Head of caudate nucleus (tissue), 42 donors: ENCODE results near the gene SHANK3.
"Not testable (repeated sequence)": the region's sequence is repeated elsewhere in the genome, so short reads cannot be mapped to it uniquely, and the experiment has no call there.

ENCODE experiments used
- DNase-seq, 42 donors: peaks; one replicate each; pipeline versions ENCODE4 v3.0.0 to v3.0.0-alpha.2; 2020 to 2021; ENCODE audit warnings: mixed read lengths in 7 of 42
- intact Hi-C: fragments of 100-400 bp; cut with DNase I; formaldehyde crosslinking; loops from one replicate; pipeline ENCODE4 v1.15.0; 2022

SHANK3 gene

DNA sequence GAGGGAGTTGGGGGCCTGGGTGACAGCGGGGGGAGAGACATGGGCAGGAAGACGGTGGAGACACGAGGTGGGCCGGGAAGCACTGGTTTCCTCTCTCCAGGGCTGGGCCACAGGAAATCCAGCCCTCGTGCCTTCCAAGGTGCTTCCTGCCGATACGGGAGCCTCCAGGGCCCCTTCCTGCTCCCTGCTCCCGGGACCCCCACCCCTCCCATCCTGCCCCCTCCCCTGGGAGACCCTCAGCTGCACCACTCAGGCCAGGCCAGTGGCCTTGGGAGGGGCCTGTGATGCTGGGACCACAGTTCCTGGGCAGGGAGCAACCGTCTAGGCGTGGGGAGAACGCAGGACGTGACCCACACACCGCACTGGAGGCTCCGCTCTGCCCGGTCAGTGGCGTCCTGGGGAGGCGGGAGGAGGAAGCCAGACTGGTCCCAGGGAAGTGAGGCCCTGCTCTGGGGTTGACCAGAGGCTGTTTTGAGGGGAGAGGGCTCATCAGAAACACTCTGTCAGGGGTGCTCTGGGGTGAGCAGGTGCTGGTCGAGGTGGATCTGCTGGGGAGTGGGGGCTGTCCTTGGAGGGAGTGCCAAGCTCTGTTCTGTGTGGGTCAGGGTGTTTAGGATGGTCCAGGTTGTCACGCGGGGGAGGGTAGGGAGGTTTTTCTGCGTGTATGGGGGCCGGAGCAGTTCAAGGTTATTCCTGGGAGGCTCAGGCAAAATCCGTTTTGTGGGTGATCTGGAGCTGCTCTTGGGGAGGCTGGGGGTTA, at the start of gene SHANK3:
Gene SHANK3 (plus strand): TSS at position 353 of the 760 bp plus-strand sequence.
- intact Hi-C loops, result no loop called here
- peak in 4 of 42 donors; percentile 24 to 41 (median 32) for DNase-seq

DNA sequence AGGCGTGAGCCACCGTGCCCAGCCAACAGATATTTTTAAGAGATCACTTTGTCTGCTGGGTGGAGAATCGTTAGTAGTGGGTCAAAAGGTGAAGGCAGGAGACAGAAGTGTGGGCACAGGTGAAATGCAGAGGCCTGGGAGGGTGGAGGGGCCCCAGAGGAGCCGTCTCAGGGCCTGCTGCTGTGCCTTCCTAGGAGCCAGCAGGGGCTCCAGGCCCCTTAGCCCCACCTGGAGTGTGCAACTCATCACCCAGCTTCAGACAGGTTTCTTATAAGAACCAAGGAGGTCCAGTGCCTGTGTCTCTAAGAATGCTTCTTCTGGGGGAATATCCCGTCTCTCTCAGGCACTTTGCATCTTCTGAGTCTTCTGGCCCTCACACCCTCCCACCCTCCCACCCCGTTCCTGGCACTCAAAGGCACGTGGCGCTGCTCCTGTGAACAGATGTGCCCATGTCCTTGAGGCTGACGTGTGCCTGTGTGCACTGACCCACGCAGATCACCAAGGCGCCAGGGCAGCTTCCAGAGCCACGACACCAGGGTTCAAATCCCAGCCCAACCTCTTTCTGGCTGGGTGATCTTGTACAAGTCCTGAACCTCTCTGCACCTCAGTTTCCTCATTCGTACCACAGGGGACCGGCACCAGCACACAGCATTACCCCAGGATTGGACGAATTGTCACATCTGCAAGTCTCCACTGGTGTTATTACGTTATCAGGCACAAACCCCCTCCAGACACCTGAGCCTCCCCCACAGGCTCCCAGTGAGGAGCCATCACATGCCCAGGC, 48.1 kb upstream of the SHANK3 start:
- intact Hi-C loops, result no loop called here

DNA sequence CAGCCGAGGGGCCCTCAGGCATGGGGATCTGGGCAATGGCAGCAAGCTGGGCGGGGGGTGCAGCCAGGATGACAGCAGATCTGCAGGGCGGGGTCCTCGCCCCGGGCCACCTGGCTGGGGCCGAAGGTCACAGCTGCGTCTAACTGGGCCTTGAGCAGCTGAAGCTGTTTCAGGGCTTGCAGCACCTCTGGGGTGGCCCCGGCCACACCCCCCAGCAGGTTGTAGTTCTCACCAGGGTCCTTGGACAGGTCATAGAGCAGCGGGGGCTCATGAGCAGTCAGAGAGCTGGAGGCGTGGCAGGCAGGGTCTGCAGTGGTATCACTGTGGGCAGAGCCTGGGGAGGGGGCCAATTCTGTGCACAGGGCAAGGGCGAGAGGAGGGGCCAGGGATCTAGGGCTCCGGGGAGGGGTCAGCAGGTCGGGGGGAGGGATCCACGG, 47.5 kb upstream of the SHANK3 start:
- intact Hi-C loops, result no loop called here
- peak in 3 of 42 donors; percentile 9 to 19 (median 15) for DNase-seq

More for the DNA sequence above, 48.1 kb upstream of the SHANK3 start:
- peak in 3 of 42 donors; percentile 11 to 24 (median 14) for DNase-seq

DNA sequence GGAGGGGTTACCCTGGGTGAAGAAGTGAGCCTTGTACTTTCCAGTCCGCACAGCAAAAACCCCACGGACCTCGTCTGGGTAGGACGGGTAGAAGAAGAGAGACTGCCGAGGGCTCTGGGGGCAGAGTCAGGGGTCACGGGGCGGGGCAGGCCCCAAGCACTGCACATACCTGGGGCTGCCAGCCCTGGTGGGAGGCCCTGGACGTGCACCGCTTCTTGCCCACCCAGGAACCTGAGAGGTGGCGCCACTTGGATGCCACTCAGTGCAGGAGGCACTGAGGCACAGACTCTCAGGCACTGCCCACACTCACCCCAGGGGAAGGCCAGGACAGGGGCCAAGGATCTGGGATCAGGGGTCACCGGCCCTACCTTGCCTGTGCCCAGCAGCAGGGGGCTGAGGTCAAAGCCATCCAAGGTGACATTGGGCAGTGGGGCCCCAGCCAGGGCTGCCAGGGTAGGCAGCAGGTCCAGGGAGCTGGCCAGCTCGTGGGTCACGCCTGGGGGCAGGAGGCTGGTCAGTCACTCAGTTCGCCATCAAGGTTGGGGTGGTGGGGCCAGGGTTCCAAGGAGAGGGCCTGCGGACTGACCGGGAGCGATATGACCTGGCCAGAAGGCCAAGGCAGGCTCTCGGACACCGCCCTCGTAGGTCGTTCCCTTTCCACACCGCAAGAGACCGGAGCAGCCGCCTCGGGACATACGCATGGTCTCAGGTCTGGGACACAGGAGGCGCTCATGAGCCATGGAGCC, 46.9 kb upstream of the SHANK3 start:
- intact Hi-C loops, result no loop called here

DNA sequence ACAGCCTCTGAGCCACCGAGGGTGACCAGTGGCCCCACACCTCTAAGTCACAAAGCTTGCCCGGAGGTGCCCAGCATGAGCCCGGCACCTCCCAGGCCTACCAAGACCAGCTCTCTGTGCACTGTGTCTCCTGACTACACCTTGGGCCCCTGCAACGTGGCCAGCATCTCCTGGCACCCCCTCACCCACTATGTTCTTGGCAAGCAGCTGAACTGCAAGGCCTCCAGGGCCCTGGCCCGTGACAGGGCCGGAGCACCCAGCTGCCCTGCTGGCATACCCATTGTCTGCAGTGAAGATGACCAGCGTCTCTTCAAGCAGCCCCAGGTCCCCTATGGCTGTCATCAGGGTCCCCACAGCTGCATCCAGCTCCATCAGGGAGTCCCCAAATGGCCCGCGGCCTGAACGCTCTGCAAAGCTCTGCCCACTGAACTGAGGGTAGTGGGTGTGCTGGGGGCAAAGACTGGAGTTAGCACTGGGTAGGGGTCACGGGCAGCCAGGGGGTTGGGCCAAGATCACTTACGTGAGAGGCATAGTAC, 46.2 kb upstream of the SHANK3 start:
- DNase-seq, result peak in 3 of 42 donors; percentile 3 to 37 (median 10)
- intact Hi-C loops, result no loop called here

More for the DNA sequence above, 46.9 kb upstream of the SHANK3 start:
- DNase-seq, result peak in 5 of 42 donors; percentile 11 to 37 (median 26)

DNA sequence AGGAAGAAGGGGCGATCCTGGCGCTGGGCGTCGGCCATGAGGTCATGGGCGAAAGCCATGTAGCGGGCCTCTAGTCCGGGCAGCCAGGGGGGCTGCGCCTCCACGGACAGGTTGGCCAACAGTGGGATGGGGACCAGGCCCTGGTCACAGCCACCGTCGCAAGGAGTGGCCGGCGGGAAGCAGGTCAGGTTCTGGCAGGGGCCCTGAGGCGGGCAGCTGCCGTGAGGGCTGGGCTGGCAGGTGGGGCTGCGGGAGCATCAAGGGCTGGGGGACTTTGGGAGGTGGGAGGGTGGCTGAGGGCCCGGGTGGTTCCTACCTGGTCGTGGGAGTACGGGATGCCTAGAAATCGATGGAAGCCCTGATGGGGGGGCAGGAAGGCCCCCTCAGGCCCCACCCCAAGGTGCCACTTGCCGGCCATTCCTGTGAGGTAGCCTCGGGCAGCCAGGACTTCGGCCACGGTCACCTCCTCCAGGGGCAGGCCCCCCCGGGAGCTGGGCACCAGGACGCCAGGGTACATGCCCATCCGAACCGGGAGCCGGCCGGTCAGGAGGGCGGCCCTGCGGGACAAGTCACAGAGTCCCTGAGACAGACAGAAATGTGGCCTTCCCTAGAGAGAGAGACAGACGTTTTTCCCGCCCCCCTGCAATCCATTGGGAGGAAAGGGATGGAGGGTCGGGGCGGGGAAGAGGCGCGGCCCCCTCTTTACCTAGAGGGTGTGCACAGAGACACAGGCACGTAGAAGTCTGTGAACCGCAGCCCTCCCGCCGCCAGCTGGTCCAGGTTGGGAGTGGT, 45.6 kb upstream of the SHANK3 start:
- intact Hi-C loops, result no loop called here
- DNase-seq, result peak in 3 of 42 donors; percentile 14 to 42 (median 27)

DNA sequence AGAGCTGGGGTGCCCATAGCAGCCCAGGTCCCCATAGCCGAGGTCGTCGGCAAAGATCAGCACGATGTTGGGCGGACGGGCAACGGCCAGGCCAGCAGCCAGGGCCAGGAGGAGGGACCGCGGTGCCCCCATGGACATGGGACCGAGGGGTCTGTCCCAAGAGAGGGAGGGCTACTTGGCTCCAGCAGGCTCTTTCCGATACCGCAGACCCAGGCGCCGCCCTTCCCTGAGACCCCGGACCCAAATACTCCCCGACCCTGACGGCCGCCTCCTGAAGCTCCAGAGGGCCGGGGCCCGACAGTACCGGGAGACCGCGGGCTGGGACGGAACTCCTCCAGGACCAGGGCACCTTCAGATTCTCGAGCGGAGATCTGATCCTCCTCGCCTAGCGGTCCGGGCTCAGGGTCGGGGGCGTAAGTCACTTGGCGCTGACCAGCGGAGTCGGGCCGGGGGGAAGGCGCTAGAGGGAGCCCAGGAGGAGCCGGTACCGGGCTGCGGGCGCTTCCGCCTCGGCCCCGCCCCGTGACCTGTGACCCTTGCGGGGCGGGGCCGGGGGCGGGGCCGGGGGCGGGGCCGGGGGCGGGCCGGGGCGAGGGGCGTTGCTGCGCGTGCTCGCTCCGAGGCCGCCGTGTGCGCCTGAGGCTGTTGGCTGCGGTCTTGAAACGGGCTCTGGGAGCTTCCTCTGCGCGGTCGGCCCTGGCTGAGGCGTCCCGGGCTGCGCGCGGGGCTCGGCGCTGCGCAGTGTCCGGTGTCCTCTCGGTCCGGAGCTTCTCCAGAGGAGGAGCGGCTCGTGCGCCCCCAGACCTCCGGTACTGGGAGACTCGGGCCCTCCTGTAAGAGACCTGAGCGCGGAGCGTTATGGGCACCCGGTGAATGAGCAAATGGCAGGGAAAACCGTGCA, 44.7 kb upstream of the SHANK3 start, which contains the start of gene ARSA:
Gene ARSA (minus strand): TSS at position 511 of the 901 bp plus-strand sequence. CDS start 373 bp downstream, at position 138.
- intact Hi-C loops, result no loop called here

DNA sequence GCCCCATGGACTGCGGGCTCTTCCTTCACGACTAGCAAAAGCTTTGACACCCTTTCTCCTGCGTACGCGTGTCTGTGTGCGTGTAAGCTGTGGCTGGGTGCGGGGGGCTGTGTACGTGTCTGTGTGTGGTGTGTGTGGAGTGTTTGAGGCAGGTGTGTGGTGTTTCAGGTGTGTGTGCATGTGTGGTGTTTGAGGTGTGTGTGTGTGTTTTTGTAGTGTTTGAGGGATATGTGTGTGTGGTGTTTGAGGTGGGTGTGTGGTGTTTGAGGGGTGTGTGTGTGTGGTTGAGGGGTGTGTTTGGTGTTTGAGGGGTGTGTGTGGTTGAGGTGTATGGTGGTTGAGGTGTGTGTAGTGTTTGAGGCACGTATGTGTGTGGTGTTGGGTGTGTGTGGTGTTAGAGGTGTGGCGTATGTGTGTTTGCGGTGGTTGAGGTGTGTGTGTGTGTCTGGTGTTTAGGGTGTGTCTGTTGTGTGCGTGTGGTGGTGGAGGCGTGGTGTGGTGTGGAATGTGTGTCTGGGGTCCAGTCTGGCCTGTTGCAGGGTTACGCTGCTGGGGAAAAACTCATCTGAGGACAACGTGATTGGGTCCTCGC, 44.0 kb upstream of the SHANK3 start:
- peak in 3 of 42 donors; percentile 11 to 39 (median 29) for DNase-seq
- intact Hi-C loops, result no loop called here

More for the DNA sequence above, 44.7 kb upstream of the SHANK3 start, which contains the start of gene ARSA:
- DNase-seq, result peak; percentile 41 to 94 (median 84)

DNA sequence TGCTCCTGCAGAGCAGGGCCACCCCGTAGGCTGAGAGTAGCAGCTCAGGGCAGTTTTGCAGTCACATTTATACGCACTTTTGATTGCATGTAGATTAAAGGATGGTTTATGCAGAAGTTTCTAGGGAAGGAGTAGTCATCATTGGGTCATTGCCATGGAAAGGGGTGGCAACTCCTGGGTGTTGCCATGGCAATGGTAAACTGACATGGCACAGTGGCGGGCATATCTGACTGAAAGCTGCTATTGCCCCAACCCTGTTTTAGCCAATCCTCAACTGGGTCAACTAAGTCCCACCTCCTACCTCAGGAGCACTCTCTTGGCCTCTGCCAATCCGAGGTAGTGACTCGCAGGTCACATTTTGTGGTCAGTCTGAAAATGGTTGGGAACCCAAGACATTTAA, 42.2 kb upstream of the SHANK3 start:
- intact Hi-C loops, result no loop called here
- peak in 2 of 42 donors; percentile 26 to 39 for DNase-seq

DNA sequence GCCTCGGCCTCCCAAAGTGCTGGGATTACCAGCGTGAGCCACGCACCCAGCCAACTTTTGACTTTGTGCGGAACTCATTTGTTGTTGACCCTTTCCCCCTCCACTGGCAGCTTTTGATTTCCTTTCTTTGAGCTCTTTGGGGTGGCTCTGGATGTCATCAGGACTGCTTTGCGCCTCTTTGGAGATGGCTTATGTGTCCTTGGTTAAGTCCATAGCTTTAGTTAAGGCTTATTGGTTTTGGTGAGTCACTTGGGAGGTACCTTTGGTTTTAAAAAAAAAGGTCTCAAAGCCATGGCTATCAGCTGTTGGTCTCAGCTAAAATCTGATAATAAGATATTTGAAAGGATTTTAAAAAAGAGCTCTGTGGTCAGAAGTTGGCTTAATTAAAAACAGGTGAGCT, 39.5 kb upstream of the SHANK3 start:
- intact Hi-C loops, result no loop called here
- DNase-seq, result no peak

DNA sequence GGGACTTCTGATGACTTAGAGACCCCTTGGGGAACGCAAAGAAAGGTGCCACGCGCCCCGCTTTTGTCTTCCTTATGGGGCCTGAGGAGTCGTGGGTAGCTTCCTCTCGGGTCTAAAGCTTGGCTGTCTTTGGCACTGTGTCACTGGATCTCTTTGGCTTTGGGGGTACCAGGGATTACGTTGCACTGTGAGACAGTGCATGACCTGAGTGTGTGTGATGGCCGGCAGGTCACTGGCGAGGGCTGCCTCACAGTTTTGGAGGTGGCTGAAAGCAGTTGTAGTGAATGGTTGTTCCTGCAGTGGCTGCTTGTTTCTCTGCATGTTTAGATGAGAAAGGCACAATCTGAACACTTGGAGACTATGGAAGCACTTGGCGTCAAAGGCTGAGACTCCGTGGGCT, 38.9 kb upstream of the SHANK3 start:
- DNase-seq, result peak in 2 of 42 donors; percentile 3 to 10
- intact Hi-C loops, result no loop called here

DNA sequence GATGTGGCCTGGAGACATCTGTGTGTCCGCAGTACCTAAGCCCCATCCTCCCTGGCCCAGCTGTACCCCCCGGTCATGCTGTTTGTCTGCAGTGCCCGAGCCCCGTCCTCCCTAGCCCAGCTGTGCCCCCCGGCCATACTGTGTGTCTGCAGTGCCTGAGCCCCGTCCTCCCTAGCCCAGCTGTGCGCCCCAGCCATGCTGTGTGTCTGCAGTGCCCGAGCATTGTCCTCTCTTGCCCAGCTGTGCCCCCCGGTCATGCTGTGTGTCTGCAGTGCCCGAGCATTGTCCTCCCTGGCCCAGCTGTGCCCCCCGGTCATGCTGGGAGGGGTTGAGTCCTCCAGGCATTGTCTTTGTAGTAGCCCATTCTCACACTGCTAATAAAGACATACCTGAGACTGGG, 37.0 kb upstream of the SHANK3 start:
- peak in 2 of 42 donors; percentile 3 to 5 for DNase-seq
- intact Hi-C loops, result no loop called here

DNA sequence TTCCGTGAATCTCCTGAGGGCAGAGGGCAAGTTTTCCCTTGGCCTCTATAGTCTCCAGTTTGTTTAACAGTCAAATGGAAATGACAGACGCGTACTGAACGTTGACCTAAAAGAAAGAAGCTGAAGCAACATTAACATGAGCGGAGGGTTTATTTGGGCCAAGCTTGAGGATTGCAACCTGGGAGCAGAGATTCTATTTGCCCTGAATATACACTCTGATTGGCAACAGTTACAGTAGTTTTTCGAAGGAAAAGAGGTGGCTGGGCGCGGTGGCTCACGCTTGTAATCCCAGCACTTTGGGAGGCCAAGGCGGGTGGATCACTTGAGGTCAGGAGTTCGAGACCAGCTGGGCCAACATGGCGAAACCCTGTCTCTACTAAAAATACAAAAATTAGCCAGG, 32.3 kb upstream of the SHANK3 start:
- intact Hi-C loops, result not testable (repeated sequence)
- peak in 1 of 42 donors; percentile 14 for DNase-seq

DNA sequence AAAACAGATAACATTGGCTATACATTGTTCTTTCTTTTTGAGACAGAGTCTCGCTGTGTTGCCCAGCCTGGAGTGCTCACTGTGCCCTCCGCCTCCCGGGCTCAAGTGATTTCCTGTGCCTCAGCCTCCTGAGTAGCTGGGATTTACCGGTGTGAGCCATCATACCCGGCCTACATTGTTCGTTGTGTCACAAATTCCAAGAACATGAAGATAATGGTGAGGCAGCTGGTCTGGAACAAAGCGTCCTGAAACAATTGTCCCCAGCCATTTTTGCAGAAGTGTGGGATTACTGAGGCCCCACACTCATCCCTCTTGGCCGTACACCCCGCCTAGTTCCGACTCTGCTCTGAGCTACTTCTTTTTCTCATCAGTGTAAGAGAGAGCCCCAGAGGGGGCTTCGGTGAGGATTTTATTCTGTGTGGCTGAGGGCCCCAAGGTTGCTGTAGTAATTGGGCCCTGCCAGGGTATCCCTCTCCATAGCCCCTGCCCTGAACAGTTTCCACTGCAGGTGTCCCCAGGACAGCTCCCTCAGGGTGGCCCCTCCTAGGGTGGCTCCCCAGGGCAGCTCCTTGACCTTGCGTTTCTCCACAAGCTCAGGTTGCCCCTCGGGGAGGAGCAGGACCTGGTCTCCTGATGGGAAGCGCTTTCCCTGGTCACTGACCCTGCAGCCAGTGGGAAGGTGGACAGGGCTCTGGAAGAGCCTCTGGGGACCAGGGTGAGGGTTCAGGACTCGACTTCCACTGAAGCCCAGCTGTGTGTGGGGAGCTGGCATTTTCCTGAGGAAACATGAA, 31.6 kb upstream of the SHANK3 start:
- intact Hi-C loops, result no loop called here
- peak in 2 of 42 donors; percentile 7 to 11 for DNase-seq

DNA sequence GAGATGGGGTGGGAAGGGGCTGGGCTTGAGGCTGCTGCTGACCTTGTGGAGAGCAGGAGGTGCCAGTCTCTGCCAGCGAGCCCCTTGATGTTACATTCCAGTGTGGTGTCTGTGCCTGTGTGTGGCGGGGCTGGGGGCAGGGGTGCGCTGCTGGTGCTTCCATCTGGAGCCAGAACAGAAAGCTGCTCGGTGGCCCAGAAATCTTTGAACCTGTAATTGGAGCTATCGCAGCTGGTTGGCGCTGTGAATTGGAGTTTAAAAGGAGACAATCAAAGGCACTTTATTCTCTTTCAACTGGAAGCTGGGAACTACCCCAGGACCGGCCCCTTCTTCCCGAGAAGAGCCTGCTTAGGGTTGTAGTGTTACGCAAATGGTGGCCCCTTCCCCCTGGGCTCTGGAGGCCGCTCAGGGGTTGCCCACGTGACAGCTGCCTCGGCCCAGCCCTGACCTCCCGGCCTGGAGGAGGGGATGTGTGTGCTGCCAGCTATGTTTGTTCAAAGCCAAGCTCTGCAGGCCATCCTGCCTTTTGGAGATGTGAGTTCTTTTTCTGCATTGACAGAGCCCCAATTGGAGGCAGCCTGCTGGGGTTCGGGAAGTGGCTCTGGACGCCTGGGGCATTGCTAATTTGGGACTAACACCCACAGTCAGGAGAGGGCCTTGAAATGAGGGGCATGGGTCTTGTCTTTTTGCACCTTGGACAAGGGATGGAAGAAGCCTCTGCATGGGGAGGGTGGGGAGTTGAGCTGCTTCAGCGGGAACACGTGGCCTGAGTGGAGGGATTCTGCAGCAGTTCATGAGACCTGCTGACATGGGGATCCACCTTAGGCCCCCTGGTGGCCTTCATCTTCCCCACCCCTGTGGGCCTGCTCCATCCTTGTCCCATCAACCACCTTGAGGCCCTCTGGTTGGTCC, 30.7 kb upstream of the SHANK3 start:
- intact Hi-C loops, result no loop called here

More for the DNA sequence above, 30.7 kb upstream of the SHANK3 start:
- DNase-seq, result peak in 38 of 42 donors; percentile 24 to 74 (median 48)
